Activated naive CD4-positive, alpha-beta T cell treated with anti-CD3 and anti-CD28 coated beads, Interleukin-2, amount 50 U/mL, for 16 hours (primary cell): Measurements from ENCODE around the gene INAVA.

ENCODE experiments used
- DNase-seq: peaks from one replicate; pipeline ENCODE4 v3.0.0-alpha.2; 2020

Gene INAVA

GRCh38 chr1:200894712-200895442 is at the start of gene INAVA:
Gene INAVA, plus strand, starts transcription at chr1:200894900. Its CDS starts 3,501 bp downstream, at chr1:200898401.
- DNase-seq = no peak

- DNase-seq = no peak
Observed at GRCh38 chr1:200845360-200845759, 49.3 kb upstream of the INAVA start.

GRCh38 chr1:200846398-200846797 is 48.3 kb upstream of the INAVA start:
- DNase-seq = no peak

GRCh38 chr1:200849430-200849829 is 45.3 kb upstream of the INAVA start:
- no peak for DNase-seq

GRCh38 chr1:200850554-200850953 is 44.1 kb upstream of the INAVA start:
- no peak for DNase-seq

GRCh38 chr1:200856716-200857357 is 37.9 kb upstream of the INAVA start:
- DNase-seq = no peak

- DNase-seq = no peak
Observed at GRCh38 chr1:200857804-200858203, 36.9 kb upstream of the INAVA start.

GRCh38 chr1:200861937-200862647 is 32.6 kb upstream of the INAVA start:
- no peak for DNase-seq

- no peak for DNase-seq
Observed at GRCh38 chr1:200862713-200863415, 31.8 kb upstream of the INAVA start.

- DNase-seq = no peak
Observed at GRCh38 chr1:200866116-200866515, 28.6 kb upstream of the INAVA start.

GRCh38 chr1:200866521-200866920 is 28.2 kb upstream of the INAVA start:
- DNase-seq = no peak

GRCh38 chr1:200867018-200867811 is 27.5 kb upstream of the INAVA start:
- no peak for DNase-seq

GRCh38 chr1:200869376-200869752 is 25.3 kb upstream of the INAVA start:
- DNase-seq = no peak

GRCh38 chr1:200869753-200870391 is 24.8 kb upstream of the INAVA start:
- no peak for DNase-seq

GRCh38 chr1:200872446-200873115 is 22.1 kb upstream of the INAVA start, which contains the start of gene GPR25:
Gene GPR25, plus strand, starts transcription at chr1:200872981. Its CDS starts 57 bp downstream, at chr1:200873038.
- DNase-seq = no peak

GRCh38 chr1:200873116-200873670 is 21.5 kb upstream of the INAVA start:
- no peak for DNase-seq

GRCh38 chr1:200873671-200874397 is 20.9 kb upstream of the INAVA start:
- DNase-seq = no peak

GRCh38 chr1:200874694-200875093 is 20.0 kb upstream of the INAVA start:
- DNase-seq = no peak

GRCh38 chr1:200875416-200875815 is 19.3 kb upstream of the INAVA start:
- DNase-seq = no peak

- no peak for DNase-seq
Observed at GRCh38 chr1:200877010-200877409, 17.7 kb upstream of the INAVA start.
